ENCODE data around the gene PTN.

GRCh38 chr7:137269240-137269639 is 74.3 kb downstream of the PTN start:
- TF ChIP-seq ZBED1 (IDR thresholded peaks at IDR 0.05) (no peak), POLR2A (conservative IDR thresholded peaks at IDR 0.05) (no peak), HBP1 (CRISPR knock-in tag; IDR thresholded peaks at IDR 0.05) (no peak), FOXJ3 (CRISPR knock-in tag; IDR thresholded peaks at IDR 0.05) (no peak), CTCF (IDR thresholded peaks at IDR 0.05 in 2 of 3, conservative IDR thresholded peaks at IDR 0.05 in 1 of 3; ENCODE audit: insufficient read depth in 2 of 3, low read depth in 1 of 3, low read length in 3 of 3) (no peak), TCF7L2 (IDR thresholded peaks at IDR 0.05; ENCODE audit: low read depth, low read length) (no peak), JUNB (CRISPR knock-in tag; conservative IDR thresholded peaks at IDR 0.05) (no peak), EP300 (IDR thresholded peaks at IDR 0.05; ENCODE audit: low read length) (no peak), ELF1 (tag; IDR thresholded peaks at IDR 0.05) (no peak), CREM (IDR thresholded peaks at IDR 0.05; ENCODE audit: low read depth) (no peak)
- TF ChIP-seq, protein P1, sequence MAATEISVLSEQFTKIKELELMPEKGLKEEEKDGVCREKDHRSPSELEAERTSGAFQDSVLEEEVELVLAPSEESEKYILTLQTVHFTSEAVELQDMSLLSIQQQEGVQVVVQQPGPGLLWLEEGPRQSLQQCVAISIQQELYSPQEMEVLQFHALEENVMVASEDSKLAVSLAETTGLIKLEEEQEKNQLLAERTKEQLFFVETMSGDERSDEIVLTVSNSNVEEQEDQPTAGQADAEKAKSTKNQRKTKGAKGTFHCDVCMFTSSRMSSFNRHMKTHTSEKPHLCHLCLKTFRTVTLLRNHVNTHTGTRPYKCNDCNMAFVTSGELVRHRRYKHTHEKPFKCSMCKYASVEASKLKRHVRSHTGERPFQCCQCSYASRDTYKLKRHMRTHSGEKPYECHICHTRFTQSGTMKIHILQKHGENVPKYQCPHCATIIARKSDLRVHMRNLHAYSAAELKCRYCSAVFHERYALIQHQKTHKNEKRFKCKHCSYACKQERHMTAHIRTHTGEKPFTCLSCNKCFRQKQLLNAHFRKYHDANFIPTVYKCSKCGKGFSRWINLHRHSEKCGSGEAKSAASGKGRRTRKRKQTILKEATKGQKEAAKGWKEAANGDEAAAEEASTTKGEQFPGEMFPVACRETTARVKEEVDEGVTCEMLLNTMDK (IDR thresholded peaks at IDR 0.05; ENCODE audit: borderline replicate concordance, insufficient read depth, low read depth, low read length, poor library complexity, severe bottlenecking): no peak
